Thoracic aorta (tissue), 2 donors: Measurements from ENCODE around the gene SLC5A6. TPM values are rescaled to one million over a fixed set of nuclear protein-coding genes. Genes with fewer than 3 reads are reported as not detected.

Experiments used
- ATAC-seq: fragments of 150-250 bp; one replicate; pipeline ENCODE4 v1.8.0; 2017; ENCODE audit warnings: low read depth; ENCODE audit not compliant: insufficient number of reproducible peaks, low FRiP score
- DNase-seq: peaks from one replicate; pipeline ENCODE4 v3.0.0-alpha.2; 2020; ENCODE audit warnings: low spot score
- H3K27ac ChIP-seq, 2 donors: fragments of 200-600 bp; sonication (generic); 1 replicate in 1 of 2; 2 replicates in 1 of 2; pipeline ENCODE4 v1.5.1; 2016; ENCODE audit warnings: mild to moderate bottlenecking in 2 of 2, moderate library complexity in 2 of 2
- H3K27me3 ChIP-seq: fragments of 200-600 bp; sonication (generic); replicated peaks from 2 replicates; pipeline ENCODE4 v1.6.0; 2016; ENCODE audit warnings: mild to moderate bottlenecking; ENCODE audit not compliant: insufficient read depth
- H3K36me3 ChIP-seq: fragments of 200-600 bp; sonication (generic); one replicate; pipeline ENCODE4 v1.5.1; 2016
- H3K4me1 ChIP-seq, 2 donors: fragments of 200-600 bp; sonication (generic); 1 replicate in 1 of 2; 2 replicates in 1 of 2; pipeline versions ENCODE4 v1.5.1 to v1.6.0; 2016; ENCODE audit warnings: low read depth in 2 of 2, mild to moderate bottlenecking in 1 of 2; ENCODE audit not compliant: control insufficient read depth in 1 of 2
- H3K4me3 ChIP-seq: fragments of 200-600 bp; sonication (generic); 2 replicates; pipeline ENCODE4 v1.5.1; 2016; ENCODE audit warnings: mild to moderate bottlenecking
- H3K9me3 ChIP-seq: fragments of 200-600 bp; sonication (generic); 2 replicates; pipeline ENCODE4 v1.5.1; 2016
- CTCF ChIP-seq: fragments of 200-600 bp; sonication (generic); IDR thresholded peaks from one replicate; pipeline ENCODE4 v1.5.1; 2019; ENCODE audit warnings: antibody characterized with exemption
- total RNA-seq, 2 donors: library from RNA; depleted of rRNA; stranded (reverse); fragments of >200 nt; gene quantifications; one replicate each; pipeline versions ENCODE4 v1.1.0 to v1.2.3, GENCODE V29; 2016

Gene SLC5A6
- total RNA-seq, 2 donors from 2014 or later: 26.0 to 51.2 TPM

- no peak for DNase-seq
- H3K9me3 ChIP-seq: no peaks in the 10 kb centered on the region
These were observed 49.6 kb downstream of the SLC5A6 start for GRCh38 chr2:27162151-27163121.

GRCh38 chr2:27160191-27160590, 51.9 kb downstream of the SLC5A6 start:
- Histone ChIP-seq H3K9me3 (no peaks in the 10 kb centered on the region), H3K36me3 (no peaks in the 10 kb centered on the region), H3K27me3 (no peaks in the 10 kb centered on the region), H3K27ac (no peak overlapping the region), H3K4me1 (no peaks in the 10 kb centered on the region), H3K4me3 (no peak overlapping the region)
- ATAC-seq: no peak
- no peak for TF ChIP-seq CTCF
- DNase-seq: no peak

More at GRCh38 chr2:27162151-27163121, 49.6 kb downstream of the SLC5A6 start:
- Histone ChIP-seq H3K36me3 (no peaks in the 10 kb centered on the region), H3K4me3 (no peak overlapping the region), H3K27me3 (no peaks in the 10 kb centered on the region), H3K4me1 (no peaks in the 10 kb centered on the region), H3K27ac (no peak overlapping the region)
- no peak for ATAC-seq
- TF ChIP-seq CTCF: no peak

- no peak for TF ChIP-seq CTCF
- Histone ChIP-seq H3K27ac (no peak overlapping the region), H3K4me1 (no peaks in the 10 kb centered on the region), H3K36me3 (no peaks in the 10 kb centered on the region), H3K4me3 (no peak overlapping the region), H3K9me3 (no peaks in the 10 kb centered on the region), H3K27me3 (no peaks in the 10 kb centered on the region)
- no peak for ATAC-seq
- DNase-seq: no peak
These were observed 52.8 kb downstream of the SLC5A6 start for GRCh38 chr2:27159271-27159670.

- no peaks in the 10 kb centered on the region for H3K36me3 ChIP-seq
- no peak overlapping the region for H3K4me3 ChIP-seq
- no peaks in the 10 kb centered on the region for H3K27me3 ChIP-seq
- H3K4me1 ChIP-seq: no peaks in the 10 kb centered on the region
- H3K27ac ChIP-seq: no peak overlapping the region
- H3K9me3 ChIP-seq: no peaks in the 10 kb centered on the region
- ATAC-seq: no peak
- no peak for TF ChIP-seq CTCF
- DNase-seq: no peak
These were observed 53.6 kb downstream of the SLC5A6 start for GRCh38 chr2:27158468-27158867.

GRCh38 chr2:27155069-27155520, 57.0 kb downstream of the SLC5A6 start:
- ATAC-seq (no peak), DNase-seq (no peak)
- Histone ChIP-seq H3K4me1 (no peaks in the 10 kb centered on the region), H3K36me3 (no peaks in the 10 kb centered on the region), H3K9me3 (no peaks in the 10 kb centered on the region), H3K4me3 (no peak overlapping the region), H3K27ac (no peak overlapping the region), H3K27me3 (no peaks in the 10 kb centered on the region)
- no peak for TF ChIP-seq CTCF
